NCI-H2029 treated with DMSO at 0.1 percent for 48 hours (cell line): ENCODE results near the gene CABS1.

Experiments used
- DNase-seq: peaks from one replicate; lab custom pipeline; 2025; lab: John Stamatoyannopoulos, UW

The CABS1 gene

DNA sequence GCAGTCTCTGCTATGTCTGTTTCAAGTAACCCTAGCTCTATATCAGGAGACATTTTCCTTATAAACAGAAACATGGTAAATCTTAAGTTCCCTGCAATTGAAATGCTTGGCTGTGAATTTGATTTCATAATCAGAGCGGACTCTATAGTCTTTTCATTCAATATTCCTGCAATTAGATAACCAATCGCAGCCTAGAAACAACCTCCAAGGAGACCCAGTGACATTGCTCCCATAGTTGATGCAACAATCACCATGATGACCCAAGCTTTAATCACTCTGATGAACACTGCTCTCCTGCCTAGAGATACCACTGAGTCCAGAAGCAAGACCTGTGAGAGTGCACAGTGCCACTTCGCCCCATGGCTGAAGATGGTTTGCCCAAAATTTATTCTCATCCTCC lies at the start of gene CABS1:
CABS1 (plus strand) TSS at position 301 of the 400 bp plus-strand sequence; CDS start at position 360, 59 bp downstream.
- DNase-seq: no peak

DNA sequence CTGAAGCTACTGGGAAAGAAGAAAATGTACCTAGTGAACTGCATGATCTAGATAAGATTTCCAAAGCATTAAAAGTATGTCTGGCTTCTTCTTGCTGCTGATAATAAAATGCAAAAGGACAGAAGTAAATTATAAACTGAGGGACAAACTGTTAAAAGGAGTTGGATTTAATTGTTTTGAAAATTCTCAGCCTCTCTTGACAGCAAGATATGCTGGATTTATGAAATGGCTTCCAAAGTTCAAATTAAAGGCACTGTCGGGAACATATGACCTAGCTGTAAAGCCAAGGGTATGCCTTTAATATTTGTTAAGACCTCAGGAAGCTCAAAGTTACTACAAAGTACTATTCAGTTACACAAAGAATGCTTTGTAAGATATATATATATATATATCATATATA lies 46.1 kb upstream of the CABS1 start:
- DNase-seq: no peak

DNA sequence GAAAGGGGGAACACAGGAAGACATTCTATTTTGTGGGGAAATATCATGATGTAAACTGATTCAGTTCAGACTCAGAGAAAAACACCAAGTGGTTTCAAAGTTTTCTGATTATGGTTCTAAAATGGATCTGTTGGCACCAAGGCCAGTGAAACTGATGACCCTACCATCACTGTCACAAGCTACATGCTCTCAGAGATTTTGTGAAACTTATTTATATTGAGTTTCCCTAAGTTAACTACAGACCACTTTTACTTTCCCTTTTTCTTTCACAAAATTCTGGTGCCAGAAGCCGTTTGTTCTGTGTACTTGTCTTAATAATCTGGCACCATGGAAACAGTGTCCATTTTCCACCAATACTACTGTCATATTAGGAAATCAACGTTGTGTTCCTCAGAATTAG lies 43.4 kb upstream of the CABS1 start:
- DNase-seq: no peak

DNA sequence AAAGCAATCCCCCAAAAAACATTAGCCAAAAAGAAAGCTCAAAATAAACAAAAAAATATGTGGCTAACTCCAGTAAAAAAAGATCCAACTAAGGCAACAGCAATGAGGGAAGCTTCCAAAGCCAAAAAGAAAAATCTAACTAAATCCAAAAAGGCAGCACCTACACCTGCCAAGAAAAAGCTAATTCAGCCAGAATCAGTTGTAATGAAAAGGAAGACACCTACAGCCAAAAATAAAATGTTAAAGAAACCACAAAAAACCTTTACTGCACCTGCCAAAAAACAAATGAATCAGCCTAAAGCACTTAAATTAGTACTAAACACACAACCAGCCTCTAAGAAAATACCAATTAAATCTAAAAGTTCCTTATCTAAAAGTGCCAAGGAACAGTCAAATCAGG lies 37.2 kb upstream of the CABS1 start:
- no peak for DNase-seq

DNA sequence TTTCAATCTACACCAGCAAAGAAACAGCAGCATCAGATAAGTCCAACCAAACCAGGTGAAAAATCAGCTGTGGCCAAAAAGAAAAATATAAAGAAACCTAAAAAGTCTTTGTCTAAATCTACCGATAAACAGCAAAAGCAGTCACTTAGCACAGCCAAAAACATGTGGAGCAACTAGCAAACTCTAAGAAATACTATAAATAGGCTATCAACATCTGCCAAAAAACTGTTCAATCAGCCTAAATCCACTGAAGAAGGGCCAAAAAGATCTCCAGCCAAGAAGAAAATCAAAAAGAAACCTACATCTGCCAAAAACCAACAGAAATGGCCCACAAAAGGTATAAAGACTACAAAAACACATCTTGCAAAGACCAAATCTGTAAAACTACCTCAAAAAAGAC lies 36.7 kb upstream of the CABS1 start:
- DNase-seq: no peak

DNA sequence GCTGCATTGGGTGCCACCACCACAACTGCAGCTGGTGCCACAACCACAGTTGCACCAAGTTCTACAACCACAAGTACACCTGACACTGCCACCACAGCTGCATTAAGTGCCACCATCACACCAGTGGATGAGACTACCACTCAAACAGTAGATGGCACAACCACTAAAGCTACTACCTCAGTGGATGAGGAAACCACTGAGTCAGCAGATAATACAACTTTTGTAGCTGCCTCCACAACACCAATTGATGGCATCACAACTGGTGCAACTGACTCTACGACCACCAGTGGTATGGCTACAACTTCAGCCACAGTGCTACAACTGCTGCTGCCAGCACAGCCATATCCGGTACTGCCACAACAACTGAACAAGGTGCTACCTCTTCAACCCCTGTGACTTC lies 35.1 kb upstream of the CABS1 start:
- DNase-seq: no peak

DNA sequence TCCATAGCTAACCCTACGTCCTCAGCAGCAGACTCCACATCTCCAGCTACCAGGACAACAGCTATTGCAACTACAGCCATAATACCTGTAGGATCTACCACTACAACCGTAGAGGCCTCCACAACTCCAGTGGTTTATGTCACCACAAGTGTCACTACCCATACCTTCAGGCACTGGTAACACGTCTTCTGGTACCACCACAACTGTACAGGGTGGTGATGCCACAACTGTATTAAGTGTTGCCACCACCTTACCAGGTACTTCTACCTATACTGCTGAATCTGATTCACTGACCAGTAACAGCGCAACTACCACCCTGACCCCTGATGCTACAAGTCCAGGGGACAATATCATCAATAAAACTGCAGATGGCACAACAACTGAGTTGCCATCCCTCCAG lies 34.6 kb upstream of the CABS1 start:
- DNase-seq: no peak

DNA sequence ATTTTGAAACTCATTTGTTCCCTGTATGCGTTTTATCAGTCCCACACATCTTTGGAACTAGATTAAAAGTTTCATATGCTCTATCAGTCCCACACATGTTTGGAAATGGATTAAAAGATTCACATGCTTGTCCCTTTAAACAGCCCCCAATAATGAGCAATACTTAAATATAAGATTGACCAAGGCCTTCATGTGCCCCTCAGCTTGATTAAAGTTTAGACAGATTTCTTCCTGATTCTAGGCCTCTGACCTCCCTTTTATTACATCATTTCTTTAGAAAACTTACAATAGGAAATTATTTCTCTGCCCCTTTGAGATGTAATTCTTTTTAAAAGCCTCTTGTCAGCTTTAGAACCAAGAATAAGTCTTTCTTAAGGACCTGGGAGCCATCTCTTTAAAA lies 31.7 kb upstream of the CABS1 start:
- no peak for DNase-seq

DNA sequence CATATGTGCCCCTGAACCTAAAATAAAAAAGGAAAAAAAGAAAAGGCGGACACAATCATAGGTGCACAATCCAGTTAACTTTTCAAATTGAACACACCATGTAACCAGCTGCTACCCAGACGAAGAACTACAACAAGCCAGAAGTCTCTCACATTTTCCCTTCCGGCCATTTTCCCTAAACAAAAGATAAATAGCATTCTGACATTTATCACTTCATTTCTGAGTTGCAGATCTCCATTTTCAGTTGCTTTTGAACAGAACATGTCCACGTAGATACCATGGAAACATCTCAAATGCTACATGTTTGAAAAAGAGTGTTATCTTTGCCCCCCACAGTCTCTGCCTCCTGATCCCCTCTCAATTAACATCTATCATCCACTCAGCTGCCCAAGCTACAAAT lies 29.2 kb upstream of the CABS1 start:
- no peak for DNase-seq

DNA sequence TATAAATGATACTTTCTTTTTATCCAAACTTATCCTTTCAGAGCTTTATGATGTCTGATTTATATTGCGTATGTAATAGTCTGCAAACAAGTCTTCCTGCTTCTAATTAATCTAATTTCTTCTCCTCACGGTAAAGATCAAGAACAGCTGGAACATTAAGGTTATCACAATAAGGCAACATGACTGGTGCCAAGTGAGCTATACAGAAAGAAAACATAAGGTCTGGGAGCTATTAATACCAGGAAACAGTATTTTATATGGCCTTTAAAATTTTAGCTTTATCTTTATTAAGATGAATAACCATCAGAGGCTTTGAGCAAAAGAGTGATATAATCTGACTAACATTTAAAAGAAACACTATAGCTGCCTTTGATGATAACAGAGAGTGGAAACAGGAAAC lies 28.7 kb upstream of the CABS1 start:
- no peak for DNase-seq

DNA sequence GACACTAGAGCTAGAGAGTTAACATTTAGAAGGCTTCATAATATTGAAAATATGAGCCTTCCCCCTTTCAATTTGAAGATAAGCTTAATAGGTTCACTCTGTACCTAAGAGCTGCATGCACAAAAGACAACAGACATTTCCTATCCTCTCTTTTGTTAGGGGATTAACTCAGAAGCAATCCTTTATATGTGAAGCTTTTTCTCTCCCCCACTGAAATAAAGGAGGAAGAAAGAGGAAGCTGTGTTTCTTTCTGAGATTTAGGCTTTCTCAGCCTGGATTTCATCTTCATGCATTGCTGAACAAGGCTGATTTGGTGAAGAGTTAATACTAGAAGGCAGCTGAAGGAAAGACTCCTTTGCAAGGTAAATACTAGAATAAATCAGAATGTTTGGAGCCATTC lies 21.0 kb upstream of the CABS1 start:
- DNase-seq: no peak

DNA sequence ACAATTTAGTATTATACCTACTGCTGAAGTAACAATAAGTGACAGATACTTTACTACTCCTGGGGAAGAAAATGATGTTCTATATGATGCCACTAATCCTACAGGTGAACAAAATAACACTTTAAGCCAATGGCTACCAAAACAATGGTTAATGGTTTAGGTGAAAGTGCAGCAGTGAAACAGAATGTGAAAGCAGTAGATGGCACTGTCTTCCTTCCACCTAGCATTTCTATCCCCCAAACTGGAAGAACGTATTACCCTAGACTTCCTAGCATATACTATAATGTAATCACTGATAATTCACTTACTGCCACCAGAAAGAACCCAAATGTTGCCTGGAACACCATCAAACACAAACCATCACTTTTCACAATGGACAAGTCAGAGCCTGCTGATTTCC lies 18.9 kb upstream of the CABS1 start:
- DNase-seq: no peak

DNA sequence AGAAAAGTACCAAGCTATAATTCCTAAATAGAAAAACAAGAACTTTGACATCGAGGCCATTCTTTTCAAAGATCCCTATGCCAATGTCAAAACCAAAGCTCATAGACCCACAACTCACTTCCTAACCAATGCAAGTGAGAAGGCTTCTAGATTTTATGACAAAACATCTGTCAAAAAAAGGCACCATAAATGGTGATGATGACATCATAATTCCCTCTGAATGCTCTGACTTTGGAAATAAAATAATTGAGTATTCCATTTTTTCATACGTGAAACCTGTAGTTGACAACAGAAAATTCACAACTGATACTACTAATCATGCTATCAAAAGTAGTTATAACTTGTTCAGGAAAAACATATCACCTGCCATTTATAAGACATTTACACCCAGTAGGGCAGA lies 8.7 kb upstream of the CABS1 start:
- DNase-seq: no peak

DNA sequence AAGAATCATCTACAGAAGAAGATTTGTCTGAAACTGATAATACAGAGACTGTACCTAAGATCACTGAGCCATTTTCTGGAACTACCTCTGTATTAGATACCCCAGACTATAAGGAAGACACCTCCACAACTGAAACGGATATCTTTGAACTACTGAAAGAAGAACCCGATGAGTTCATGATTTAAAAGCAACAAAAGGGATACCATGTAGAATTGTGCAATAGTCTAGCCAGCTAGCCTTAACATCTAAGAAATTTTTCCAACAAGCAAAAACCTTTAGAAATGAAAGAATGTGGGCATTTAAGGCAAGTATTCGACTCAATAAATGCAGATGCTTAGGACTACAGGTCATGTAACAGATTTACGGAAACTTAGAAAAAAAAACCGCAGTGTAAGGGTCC lies 1.3 kb downstream of the CABS1 start:
- DNase-seq: no peak

DNA sequence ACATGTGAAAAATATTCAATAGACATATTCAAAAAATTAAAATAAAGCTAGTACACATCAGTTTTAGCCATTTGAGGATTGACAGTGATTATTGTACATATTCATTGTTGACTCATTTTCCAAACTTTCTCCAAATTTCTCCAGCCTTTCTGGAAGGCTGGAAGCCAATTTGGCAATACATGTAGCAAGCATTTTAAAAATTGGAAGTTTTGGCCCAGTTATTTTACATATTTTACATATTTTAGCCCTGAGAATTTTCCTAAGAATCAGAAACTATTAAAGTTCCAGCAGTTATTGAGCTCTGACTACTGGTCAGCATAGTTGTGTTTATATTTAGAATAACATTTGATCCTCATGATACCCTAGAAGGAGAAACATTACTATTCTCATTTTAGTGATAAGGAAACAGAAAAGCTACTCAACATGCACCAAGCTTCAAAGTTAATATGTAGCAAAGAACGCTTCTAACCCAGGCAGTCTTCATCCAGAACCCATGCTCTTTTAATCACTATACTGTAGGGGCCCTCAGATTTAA lies 3.2 kb downstream of the CABS1 start:
- no peak for DNase-seq

DNA sequence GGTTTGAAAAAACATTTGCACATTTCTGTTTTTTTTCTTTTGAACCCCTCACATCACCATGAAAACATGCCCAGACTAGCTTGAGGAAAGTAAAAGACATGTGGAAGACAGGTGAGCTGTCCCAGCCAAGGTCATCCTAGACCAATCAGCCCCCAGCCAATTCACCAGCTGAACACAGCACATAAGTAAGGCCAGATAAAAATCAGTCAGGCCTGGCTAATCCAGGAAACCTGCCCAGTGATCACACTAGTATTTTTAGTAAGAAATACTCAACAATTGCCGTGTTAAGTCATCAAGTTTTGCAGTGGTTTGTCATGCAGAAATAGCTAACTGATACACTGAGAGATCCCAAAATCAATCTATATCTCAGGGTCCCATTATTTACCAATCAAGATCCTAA lies 21.4 kb downstream of the CABS1 start:
- DNase-seq: no peak

DNA sequence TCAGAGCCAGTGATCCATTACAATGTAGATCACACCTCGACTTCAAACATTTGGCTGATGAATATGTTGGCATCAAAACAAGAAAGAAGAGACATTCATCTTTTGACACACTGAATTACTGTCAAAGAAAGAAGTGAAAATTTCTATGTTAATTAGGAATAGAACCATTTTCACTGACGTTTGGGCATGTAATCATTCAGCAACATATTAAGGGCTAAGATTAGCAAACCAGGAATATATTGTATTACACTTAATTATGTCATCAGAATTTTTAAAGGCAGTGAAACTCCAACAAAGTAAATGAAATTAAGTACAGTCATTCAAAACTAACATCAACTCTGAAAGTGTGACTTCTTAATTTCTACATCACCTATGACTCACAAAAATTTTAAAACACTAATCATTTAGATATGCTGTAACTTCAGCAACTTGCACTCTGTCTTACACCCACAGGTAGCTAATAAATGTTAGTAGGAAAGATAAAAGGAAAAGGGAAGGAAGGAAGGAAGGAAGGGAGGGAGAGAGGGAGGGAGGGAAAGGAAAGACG lies 24.4 kb downstream of the CABS1 start:
- DNase-seq: no peak

DNA sequence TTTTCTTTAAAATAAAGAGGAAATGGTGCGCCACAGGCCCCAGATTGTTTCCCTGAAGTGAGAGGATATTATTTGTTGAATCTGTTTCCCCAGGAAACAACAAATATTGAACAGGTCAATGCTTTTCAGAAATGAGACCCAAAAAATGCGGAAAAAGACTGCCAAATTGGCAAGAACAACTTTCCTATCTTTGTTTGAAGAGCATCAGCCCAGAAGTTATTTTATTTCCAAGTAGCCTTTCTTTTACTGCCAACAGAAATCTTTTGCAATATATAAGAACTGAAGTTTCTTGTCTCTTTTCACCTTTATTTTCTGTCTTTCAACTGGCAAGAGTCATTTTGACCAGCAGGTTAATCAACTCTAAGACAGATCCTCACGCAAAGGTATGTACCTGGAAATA lies 25.7 kb downstream of the CABS1 start, which contains the start of gene SMR3A:
SMR3A (plus strand) TSS at position 301 of the 400 bp plus-strand sequence. CDS start 1,356 bp downstream, outside the sequence.
- DNase-seq: no peak

DNA sequence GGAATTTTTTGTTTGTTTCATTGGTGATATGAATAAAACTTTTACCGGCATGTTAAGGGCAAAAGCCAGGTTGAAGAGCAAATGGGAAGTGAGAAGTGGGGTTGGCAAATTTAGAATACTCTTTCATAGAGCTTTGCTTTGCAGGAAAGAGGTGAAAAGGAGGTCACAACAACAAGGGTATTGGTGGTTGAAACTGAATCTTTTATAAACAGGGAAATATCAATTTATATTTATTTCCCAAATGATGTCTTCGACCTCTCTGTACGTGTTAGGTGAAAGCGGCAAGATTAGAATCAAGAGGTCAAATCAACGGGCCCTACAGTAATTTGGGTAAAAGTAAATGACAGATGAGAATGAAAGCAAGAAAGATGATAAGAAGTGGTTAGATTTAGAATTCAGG lies 29.2 kb downstream of the CABS1 start:
- no peak for DNase-seq

DNA sequence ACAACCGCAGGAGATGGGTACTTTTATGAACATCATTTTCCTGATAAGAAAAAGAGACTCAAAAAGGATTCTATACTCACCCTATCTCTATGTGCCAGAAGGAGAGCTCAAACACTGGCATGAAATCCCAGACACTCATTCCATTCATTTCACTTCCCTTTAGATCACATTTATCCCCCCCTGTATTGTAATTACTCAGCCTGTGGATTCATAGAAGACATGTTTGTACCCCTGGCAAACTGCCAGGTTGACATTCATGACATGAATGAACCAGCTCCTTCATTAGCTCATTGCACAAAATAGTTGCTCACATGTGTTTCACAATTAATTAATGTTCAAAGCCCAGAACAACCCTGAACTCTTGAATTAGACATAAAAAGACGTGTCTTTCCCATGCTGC lies 30.7 kb downstream of the CABS1 start:
- peak; percentile 29 for DNase-seq

DNA sequence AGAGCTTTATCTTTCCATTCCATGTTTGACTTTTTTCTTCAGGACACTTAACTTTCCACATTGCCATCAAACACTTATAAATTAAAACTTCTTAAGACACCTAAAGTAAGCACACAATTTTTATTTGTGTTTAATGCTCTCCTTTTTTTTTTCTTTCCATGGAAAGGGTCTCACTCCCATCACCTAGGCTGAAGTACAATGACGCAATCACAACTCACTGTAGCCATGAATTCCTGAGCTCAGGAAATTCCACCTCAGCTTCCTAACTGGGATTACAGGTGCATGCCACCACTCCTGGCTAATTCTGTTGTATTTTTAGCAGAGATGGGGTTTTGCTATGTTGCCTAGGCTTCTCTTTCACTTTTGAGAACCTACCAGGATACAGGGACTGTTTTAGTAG lies 33.0 kb downstream of the CABS1 start:
- DNase-seq: no peak

DNA sequence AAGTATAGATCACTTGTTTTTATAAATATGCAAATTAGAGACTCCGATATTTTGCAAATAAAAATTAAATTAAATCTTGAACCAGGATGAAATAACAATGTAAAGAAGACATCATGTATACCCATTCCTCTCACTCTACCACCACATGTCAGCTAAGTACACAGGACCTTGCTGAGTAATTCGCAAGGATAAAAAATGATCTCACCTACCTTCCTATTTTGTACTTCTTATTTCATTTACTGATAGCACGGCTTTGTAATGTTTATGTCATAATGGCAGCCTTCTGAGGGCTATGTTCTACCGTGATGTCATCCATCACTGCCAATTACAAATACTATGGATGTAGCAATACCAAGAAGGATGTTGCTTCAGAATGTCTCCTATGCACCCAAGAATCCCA lies 37.2 kb downstream of the CABS1 start:
- DNase-seq: no peak

DNA sequence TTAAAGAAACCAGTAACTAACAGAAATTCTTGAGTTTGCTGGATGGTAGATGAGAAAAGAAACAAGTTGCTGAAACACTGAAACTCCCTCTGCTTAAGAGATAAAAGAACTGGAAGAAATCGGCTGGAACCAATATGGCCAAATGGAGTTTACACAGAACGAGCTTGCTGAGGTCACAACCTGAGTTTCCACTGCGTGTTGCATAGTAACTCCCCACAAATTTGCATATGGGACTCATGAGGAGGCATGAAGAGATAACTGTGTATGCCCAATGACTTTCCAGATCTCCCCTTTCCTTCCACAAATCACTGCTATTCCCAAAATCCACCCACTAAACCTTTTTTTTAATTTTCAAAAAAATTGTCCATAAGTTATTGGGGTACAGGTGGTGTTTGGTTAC lies 38.0 kb downstream of the CABS1 start:
- no peak for DNase-seq

DNA sequence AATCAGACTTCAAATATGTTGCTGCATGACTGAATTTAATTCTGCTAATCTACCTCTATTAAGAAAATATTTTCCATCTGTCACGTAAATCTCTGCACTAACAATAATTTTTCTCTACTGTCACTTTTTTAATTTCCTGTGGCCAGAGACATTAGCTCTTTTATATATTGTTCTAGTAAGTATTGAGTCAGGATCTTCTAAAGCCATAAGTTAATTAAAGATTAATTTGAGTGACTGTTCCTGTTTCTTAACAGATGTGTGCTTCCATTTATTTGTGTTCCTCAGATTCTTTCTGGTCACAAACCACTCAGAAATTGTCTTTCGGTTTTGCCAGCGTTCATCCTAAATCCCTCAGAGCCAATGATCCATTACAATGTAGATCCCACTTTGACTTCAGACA lies 45.8 kb downstream of the CABS1 start:
- no peak for DNase-seq
